ENCODE measurements around the gene SCOC. TPM values are rescaled to one million over a fixed set of nuclear protein-coding genes. Genes with fewer than 3 reads are reported as not detected.
"Not testable (repeated sequence)": the region's sequence is repeated elsewhere in the genome, so short reads cannot be mapped to it uniquely, and the experiment has no call there.

SCOC gene
- total RNA-seq, 2 donors from 2014 or later = 28.7 to 36.1 TPM

DNA sequence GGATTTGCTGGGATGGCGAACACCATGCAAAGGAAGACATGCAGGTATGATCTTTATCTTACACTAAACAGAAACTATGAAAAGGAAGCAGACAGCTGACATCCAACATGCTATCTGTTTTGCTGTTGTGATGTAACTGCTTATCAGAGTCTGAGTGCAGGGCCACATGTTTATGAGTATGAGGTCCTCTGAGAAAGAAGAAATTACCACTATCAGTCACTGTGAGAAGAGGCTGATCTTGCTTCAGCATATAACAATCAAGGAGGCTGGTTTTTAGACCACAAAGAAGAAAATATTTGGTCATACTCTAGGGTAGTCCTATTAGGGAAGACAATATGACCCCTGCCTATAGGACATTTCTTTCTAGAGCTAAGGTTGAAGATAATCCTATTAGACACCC is 35.5 kb downstream of the SCOC start:
- H3K4me3 ChIP-seq = no peak overlapping the region
- ATAC-seq (no peak), DNase-seq (no peak)
- 87 to 95% methylated on average over 1 of the region's 1 CpG for WGBS, 2 donors
- no peak overlapping the region for H3K27ac ChIP-seq
- TF ChIP-seq CTCF (IDR thresholded peaks at IDR 0.05) (no peak), POLR2A (IDR thresholded peaks at IDR 0.05) (no peak)
- intact Hi-C loops (cut with DNase I) = no loop called here
- H3K4me1 ChIP-seq = no peaks in the 10 kb centered on the region
- H3K9me3 ChIP-seq = no peaks in the 10 kb centered on the region
- no peaks in the 10 kb centered on the region for H3K27me3 ChIP-seq
- H3K36me3 ChIP-seq (replicated peaks in 1 of 2; ENCODE audit: insufficient read depth in 1 of 2, low read depth in 2 of 2) = no peaks in the 10 kb centered on the region

- ATAC-seq; H3K36me3 ChIP-seq (replicated peaks in 1 of 2; ENCODE audit: insufficient read depth in 1 of 2, low read depth in 2 of 2); DNase-seq; H3K4me1 ChIP-seq; H3K27me3 ChIP-seq; H3K27ac ChIP-seq; H3K9me3 ChIP-seq; intact Hi-C loops (cut with DNase I); H3K4me3 ChIP-seq: not testable (repeated sequence)
- 89 to 91% methylated on average over 25 to 32 of the region's 32 CpGs for WGBS, 2 donors
Measured at GRCh38 chr4:140413130-140413969, 39.9 kb downstream of the SCOC start.

- no peak for ATAC-seq
- TF ChIP-seq CTCF (IDR thresholded peaks at IDR 0.05) = no peak
- TF ChIP-seq POLR2A (IDR thresholded peaks at IDR 0.05) = no peak
- intact Hi-C loops (cut with DNase I) = no loop called here
- H3K4me3 ChIP-seq = no peak overlapping the region
- no peaks in the 10 kb centered on the region for H3K36me3 ChIP-seq (replicated peaks in 1 of 2; ENCODE audit: insufficient read depth in 1 of 2, low read depth in 2 of 2)
- no peak overlapping the region for H3K27ac ChIP-seq
- H3K9me3 ChIP-seq = no peaks in the 10 kb centered on the region
- no peak for DNase-seq
- H3K27me3 ChIP-seq = no peaks in the 10 kb centered on the region
- peaks cover 12% of the 10 kb centered on the region for H3K4me1 ChIP-seq
Measured at GRCh38 chr4:140423106-140423505, 49.7 kb downstream of the SCOC start.

GRCh38 chr4:140426610-140427105 is 53.2 kb downstream of the SCOC start:
- H3K9me3 ChIP-seq = no peaks in the 10 kb centered on the region
- peaks cover 12% of the 10 kb centered on the region for H3K4me1 ChIP-seq
- TF ChIP-seq POLR2A (IDR thresholded peaks at IDR 0.05) (no peak), CTCF (IDR thresholded peaks at IDR 0.05) (no peak)
- peak overlapping the region in 1 of 2 donors; percentile 57 for H3K4me3 ChIP-seq
- no peaks in the 10 kb centered on the region for H3K36me3 ChIP-seq (replicated peaks in 1 of 2; ENCODE audit: insufficient read depth in 1 of 2, low read depth in 2 of 2)
- H3K27me3 ChIP-seq = no peaks in the 10 kb centered on the region
- DNase-seq = peak in 1 of 4 donors; percentile 11
- intact Hi-C loops (cut with DNase I) = no loop called here
- H3K27ac ChIP-seq = no peak overlapping the region
- 6 to 16% methylated on average over 10 to 23 of the region's 23 CpGs for WGBS, 2 donors
- ATAC-seq = no peak

DNA sequence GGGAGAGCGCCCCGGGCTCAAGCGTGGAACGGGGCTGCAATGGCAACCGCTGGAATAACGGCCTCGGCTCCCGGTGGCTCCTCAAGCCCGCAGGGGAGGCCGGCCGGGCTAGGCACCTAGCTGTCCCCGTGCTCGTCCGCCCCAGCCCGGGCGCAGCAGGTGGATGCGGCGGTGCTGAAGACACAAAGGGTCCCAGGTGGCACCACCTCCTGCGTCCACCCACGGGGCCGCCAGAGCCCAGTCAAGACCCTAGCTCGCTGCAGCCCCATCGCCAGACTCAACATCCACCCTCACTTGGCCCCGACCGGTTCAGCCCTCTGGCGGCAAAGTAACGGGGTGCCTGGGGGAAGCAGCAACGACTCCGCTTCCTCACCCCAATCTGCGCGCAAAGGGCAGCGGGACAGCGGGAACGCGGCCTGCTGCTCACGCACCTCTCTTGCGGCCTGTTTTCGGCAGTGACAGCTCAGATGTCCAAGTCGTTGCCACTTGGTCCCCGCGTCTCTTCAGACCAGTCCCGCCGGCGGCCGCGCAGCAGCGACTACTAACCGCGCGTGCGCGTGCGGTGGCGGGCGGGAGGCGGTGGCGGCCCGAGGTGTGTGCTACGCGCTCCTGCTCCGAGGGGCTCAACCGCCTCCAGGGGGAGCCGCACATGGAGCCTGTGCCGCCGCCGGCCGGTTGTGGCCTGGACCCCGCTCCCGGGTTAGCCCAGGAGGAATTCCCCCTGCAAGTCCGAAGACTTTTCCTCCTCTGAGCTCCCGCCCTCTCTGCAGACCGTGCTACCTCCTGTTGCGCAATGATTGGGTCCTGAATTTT is 53.9 kb downstream of the SCOC start, which contains the start of gene CLGN:
TSS of gene CLGN (minus strand) at position 543 of the 813 bp plus-strand sequence. CDS start 14,570 bp downstream, outside the sequence.
- peak within 1 kb of the TSS in 3 of 4 donors; percentile 7 to 45 (median 12) for H3K27ac ChIP-seq
- 0% methylated on average over 4 to 72 of the region's 73 CpGs for WGBS, 2 donors
- peak within 1 kb of the TSS; percentile 34 to 57 for H3K4me3 ChIP-seq
- TF ChIP-seq CTCF (IDR thresholded peaks at IDR 0.05) (peak in 6 of 7 experiments; percentile 33 to 55 (median 42)), POLR2A (IDR thresholded peaks at IDR 0.05) (peak; percentile 22 to 30 (median 24))
- H3K9me3 ChIP-seq = no peaks in the 10 kb centered on the region
- intact Hi-C loops (cut with DNase I) = no loop called here
- DNase-seq = peak; percentile 65 to 85 (median 74)
- H3K27me3 ChIP-seq = no peaks in the 10 kb centered on the region
- no peaks in the 10 kb centered on the region for H3K36me3 ChIP-seq (replicated peaks in 1 of 2; ENCODE audit: insufficient read depth in 1 of 2, low read depth in 2 of 2)
- peaks cover 12% of the 10 kb centered on the region for H3K4me1 ChIP-seq
- peak; percentile 90 for ATAC-seq
